HUES64 (cell line): Measurements from ENCODE around the gene NECAB2.
"Not testable (repeated sequence)": the region's sequence is repeated elsewhere in the genome, so short reads cannot be mapped to it uniquely, and the experiment has no call there.

Experiments
- H3K27ac ChIP-seq: 2 replicates; pipeline ENCODE4 v1.7.0; 2013; ENCODE audit warnings: low read depth, low read length, inconsistent platforms
- H3K27me3 ChIP-seq: 2 replicates; pipeline ENCODE4 v1.6.1; 2013; ENCODE audit warnings: mild to moderate bottlenecking, low read length; ENCODE audit not compliant: insufficient read depth
- H3K36me3 ChIP-seq: 2 replicates; pipeline ENCODE4 v1.6.1; 2013; ENCODE audit warnings: mild to moderate bottlenecking, low read length; ENCODE audit not compliant: insufficient read depth
- H3K4me1 ChIP-seq: 2 replicates; pipeline ENCODE4 v1.6.1; 2013; ENCODE audit warnings: mild to moderate bottlenecking, low read length, moderate library complexity; ENCODE audit not compliant: insufficient read depth
- H3K4me3 ChIP-seq: 2 replicates; pipeline ENCODE4 v1.5.1; 2013; ENCODE audit warnings: mild to moderate bottlenecking, low read length, moderate library complexity
- H3K9ac ChIP-seq: 2 replicates; pipeline ENCODE4 v1.6.1; 2013; ENCODE audit warnings: mild to moderate bottlenecking, low read depth, low read length
- H3K9me3 ChIP-seq: 2 replicates; pipeline ENCODE4 v1.6.1; 2013; ENCODE audit warnings: low read depth, low read length; ENCODE audit not compliant: insufficient read depth
- WGBS: fragments of 150-250, 120-280 bp; methylation state at CpG from one replicate; pipeline ENCODE4 v1.1.7; 2013; ENCODE audit warnings: missing lambda C conversion rate; 5-methylcytosine and 5-hydroxymethylcytosine counted together

The NECAB2 gene

DNA sequence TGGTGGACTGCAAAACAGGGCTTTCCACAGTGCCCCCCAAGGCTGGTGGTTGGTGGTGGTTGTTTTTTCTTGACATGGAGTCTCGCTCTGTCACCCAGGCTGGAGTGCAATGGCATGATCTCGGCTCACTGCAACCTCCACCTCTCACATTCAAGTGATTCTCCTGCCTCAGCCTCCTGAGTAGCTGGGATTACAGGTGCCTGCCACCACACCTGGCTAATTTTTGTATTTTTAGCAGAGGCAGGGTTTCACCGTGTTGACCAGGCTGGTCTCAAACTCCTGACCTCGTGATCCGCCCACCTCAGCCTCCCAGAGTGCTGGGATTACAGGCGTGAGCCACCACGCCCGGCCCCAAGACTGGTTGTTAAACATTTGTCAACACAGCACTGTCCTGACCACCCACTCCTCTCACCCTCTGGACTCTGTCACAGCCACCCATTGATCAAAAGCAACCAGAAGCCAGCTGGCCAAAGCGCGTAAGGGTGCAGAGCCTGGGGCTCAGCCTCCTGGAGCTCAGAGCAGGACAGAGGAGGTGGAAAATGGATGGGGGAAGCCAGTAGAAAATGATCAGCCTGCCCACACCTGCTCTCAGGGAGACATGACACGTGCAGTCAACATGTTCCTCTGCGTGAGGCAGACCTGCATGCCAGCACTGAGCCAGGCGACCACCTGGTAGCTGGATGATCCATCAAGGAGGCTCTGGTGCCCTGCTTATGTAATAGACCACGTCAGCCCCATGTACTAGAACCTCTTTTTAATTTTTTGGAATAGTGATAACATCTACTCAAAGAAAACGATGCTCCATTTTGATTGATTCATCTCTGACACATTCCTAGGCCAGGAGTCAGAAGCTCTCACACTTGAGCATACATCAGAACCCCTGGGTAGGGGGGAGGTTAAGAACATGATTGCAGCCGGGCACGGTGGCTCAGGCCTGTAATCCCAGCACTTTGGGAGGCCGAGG lies 29.8 kb upstream of the NECAB2 start:
- no peaks in the 10 kb centered on the region for H3K36me3 ChIP-seq
- no peaks in the 10 kb centered on the region for H3K4me1 ChIP-seq
- H3K9ac ChIP-seq = no peak overlapping the region
- no peaks in the 10 kb centered on the region for H3K27me3 ChIP-seq
- no peaks in the 10 kb centered on the region for H3K9me3 ChIP-seq
- WGBS = 93% methylated on average over 17 of the region's 18 CpGs
- no peak overlapping the region for H3K4me3 ChIP-seq
- H3K27ac ChIP-seq = no peak overlapping the region

DNA sequence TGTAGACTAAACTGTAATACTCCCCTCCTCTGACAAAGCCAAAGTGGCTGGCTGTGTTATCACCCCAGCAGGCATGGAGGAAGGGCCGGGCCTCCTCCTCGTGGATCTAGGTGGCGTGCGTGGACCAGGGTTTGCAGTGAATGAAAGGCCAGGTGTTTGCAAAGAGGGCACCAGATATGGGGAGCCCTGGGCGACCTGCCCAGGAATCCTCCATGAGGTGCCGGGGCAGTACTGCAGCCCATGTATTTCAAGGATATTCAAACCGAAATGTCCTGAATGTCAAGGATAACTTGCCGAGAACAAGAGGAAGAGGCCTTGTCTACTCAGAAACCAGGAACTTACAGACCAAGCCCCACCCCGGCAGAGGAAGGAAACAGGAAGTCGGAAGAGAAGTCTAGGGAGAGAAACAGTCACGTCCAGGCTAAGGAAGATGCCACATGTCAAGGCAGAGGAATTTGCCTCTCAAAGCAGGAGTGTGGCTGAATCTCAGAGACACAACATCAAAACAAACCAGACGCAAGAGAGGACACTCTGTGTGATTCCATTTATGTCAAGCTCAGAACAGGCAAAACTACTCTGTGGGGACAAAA lies 28.7 kb upstream of the NECAB2 start:
- Histone ChIP-seq H3K27ac (no peak overlapping the region), H3K27me3 (no peaks in the 10 kb centered on the region), H3K9me3 (no peaks in the 10 kb centered on the region), H3K4me3 (no peak overlapping the region), H3K9ac (no peak overlapping the region), H3K4me1 (no peaks in the 10 kb centered on the region), H3K36me3 (no peaks in the 10 kb centered on the region)
- 88% methylated on average over 12 of the region's 12 CpGs for WGBS

DNA sequence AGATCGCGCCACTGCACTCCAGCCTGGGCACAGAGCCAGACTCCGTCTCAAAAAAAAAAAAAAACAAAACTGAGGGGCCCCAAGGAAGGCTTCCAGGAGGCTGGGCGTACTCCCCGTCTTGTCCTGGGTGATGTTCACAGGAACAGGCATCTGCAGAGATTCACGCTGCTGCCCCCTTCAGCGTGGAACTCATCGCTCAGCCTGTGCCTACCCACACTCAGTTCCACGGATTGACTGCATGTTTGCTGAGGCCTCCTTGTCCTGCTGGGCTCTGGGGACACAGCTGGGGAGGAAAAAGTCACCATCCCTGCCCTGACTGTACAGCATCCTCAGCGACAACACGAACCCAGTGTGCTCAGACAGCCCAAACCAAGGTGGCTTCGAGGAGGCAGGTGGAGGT lies 27.9 kb upstream of the NECAB2 start:
- H3K4me3 ChIP-seq = no peak overlapping the region
- H3K9me3 ChIP-seq = no peaks in the 10 kb centered on the region
- WGBS = 79% methylated on average over 11 of the region's 12 CpGs
- no peaks in the 10 kb centered on the region for H3K36me3 ChIP-seq
- no peaks in the 10 kb centered on the region for H3K27me3 ChIP-seq
- H3K27ac ChIP-seq = no peak overlapping the region
- no peak overlapping the region for H3K9ac ChIP-seq
- no peaks in the 10 kb centered on the region for H3K4me1 ChIP-seq

DNA sequence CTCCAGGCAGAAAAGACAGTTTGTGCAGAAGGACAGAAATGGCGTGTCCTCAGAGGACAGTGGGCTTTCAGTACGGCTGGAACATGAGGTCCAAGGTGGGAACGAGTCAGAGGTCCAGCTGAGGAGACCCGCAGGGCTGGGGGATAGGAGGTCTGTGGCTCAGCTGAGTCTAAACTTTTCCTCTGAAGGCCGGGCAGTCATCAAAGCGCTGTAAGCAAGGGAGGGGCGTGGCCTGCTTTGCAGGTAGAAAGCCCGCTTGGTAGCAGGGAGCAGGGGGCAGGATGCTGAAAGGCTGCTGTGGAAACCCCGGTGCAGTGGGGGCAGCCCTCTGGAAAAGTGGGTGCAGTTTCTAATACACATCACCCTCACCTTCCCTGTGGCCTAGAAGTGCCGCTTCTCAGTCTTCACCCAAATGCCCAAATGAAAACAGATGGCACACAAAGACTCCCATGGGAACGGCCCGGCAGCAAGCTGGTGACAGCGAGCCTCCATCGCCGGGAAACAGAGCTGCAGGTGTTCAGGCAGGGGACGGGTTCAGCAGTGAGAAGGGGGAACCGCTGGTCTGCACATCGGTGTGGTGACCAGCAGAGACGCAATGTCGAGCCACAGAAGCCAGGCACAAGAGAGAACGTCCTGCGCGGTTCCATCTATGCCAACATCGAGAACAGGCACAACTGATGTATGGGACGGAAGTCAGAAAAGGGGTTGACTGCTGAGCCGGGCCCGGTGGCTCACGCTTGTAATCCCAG lies 27.2 kb upstream of the NECAB2 start:
- WGBS = 80% methylated on average over 28 of the region's 28 CpGs
- H3K4me3 ChIP-seq = no peak overlapping the region

DNA sequence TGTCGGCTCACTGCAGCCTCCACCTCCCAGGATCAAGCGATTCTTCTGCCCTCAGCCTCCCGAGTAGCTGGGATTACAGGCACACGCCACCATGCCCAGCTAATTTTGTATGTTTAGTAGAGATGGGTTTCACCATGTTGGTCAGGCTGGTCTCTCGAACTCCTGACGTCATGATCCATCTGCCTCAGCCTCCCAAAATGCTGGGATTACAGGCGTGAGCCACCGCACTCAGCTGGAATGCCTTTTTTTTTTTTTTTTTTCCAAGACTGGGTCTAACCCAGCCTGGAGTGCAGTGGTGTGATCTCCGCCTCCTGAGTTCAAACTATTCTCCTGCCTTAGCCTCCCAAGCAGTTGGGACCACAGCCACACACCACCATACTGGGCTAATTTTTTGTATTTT lies 26.5 kb upstream of the NECAB2 start:
- WGBS = 95% methylated on average over 9 of the region's 9 CpGs
- not testable (repeated sequence) for H3K27me3 ChIP-seq, H3K27ac ChIP-seq, H3K4me1 ChIP-seq, H3K4me3 ChIP-seq, H3K36me3 ChIP-seq, H3K9ac ChIP-seq, H3K9me3 ChIP-seq

More for the DNA sequence above, 27.2 kb upstream of the NECAB2 start:
- Histone ChIP-seq H3K27me3 (no peaks in the 10 kb centered on the region), H3K36me3 (no peaks in the 10 kb centered on the region), H3K27ac (no peak overlapping the region), H3K4me1 (no peaks in the 10 kb centered on the region), H3K9ac (no peak overlapping the region), H3K9me3 (no peaks in the 10 kb centered on the region)

DNA sequence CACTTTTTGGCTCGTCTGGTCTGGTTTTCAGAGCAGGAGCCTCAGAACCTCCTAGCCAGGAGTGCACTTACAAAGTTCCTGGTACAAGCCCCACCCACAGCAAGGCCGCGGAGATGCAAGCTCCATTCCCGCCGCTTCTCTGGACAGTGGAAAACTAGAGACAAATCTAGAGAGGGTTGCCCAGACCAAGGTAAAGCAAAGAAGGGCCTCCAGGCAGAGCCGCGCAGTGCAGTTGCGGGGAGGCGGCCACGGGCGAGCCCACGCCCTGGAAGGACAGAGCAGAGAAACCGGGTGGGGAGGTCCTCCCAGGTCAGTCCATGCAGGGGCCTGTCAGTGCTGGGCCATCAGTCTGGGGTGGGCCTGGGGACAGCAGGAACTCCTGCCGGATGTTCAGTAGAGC lies 26.0 kb upstream of the NECAB2 start:
- WGBS = 87% methylated on average over 14 of the region's 14 CpGs
- Histone ChIP-seq H3K27ac (no peak overlapping the region), H3K9ac (no peak overlapping the region), H3K9me3 (no peaks in the 10 kb centered on the region), H3K27me3 (no peaks in the 10 kb centered on the region), H3K4me1 (no peaks in the 10 kb centered on the region), H3K4me3 (no peak overlapping the region), H3K36me3 (no peaks in the 10 kb centered on the region)

DNA sequence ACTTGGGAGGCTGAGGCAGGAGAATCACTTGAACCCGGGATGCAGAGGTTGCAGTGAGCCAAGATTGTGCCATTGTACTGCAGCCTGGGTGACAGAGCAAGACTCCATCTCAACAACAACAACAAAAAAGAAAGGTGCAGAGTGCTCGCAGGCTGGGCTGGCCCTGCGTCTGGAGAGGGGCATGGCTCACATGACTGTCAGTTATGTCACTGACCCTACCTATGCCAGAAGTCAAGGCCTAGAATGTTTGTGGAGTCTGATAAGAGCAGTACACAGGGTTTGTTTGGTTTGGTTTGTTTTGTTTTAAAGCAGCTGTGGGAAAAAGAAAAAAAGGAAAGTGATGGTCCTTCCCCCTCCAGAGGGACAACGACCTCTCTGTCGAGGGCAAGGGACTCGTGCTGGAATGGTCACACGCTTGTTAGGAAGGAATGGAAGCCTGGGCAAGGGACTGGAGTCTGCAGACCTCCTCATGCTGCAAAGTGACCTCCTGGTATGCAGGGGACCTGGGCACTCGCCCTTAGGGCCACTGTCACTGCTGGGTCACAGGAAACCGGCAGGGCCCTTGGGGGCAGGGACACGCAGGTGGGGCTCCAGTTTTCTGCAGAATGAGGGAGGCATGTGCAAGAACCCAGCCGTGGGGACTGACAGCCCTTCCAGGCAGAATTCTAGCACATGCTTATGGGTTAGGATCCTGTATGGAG lies 25.1 kb upstream of the NECAB2 start:
- H3K4me1 ChIP-seq = no peaks in the 10 kb centered on the region
- 88% methylated on average over 11 of the region's 11 CpGs for WGBS
- no peak overlapping the region for H3K4me3 ChIP-seq
- no peaks in the 10 kb centered on the region for H3K27me3 ChIP-seq
- H3K9ac ChIP-seq = no peak overlapping the region
- no peaks in the 10 kb centered on the region for H3K9me3 ChIP-seq
- H3K27ac ChIP-seq = no peak overlapping the region
- no peaks in the 10 kb centered on the region for H3K36me3 ChIP-seq

DNA sequence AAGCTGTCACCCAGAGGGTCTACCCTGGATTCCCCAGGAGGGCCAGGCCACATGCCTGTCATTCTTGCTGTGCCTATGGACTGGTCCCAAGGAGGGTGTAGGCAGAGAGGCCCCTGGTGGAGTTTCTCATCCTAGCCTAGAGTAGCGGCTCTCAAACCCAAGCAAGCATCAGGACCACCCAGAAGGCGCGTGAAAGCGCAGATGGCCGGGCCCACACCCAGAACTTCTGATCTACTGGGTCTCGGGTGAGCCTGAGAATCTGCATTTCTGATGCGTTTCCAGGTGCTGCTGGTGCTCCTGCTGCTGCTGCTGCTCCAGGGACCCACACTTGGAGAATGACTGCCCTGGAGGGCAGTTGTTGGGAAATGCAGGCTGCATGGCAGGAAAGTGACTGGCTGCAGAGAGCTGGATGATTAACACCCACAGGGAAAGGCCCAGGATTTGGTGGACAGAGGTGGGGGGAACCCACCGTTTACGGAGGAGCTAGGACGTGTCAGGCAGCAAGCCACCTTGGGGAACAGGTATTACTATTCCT lies 24.5 kb upstream of the NECAB2 start:
- Histone ChIP-seq H3K4me3 (no peak overlapping the region), H3K27ac (no peak overlapping the region), H3K4me1 (no peaks in the 10 kb centered on the region), H3K27me3 (no peaks in the 10 kb centered on the region), H3K9ac (no peak overlapping the region), H3K36me3 (no peaks in the 10 kb centered on the region), H3K9me3 (no peaks in the 10 kb centered on the region)
- WGBS = 90% methylated on average over 10 of the region's 10 CpGs

DNA sequence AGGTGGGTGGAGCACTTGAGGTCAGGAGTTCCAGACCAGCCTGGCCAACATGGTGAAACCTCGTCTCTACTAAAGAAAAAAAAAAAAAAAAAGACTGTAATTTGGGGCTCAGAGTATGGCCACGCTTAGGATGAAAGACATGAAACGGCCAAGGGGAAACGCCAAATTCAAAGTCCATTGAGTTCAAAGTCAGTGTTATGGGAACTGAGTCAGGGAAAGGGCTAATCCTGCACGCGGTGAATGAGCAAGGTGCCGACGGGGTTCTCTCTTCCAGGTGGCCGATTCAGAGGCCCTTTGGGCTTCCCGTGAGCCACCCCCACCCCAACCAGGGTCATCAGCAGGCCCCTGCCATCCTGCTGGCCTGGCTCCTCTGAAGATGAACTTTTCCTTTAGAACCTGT lies 22.5 kb upstream of the NECAB2 start:
- Histone ChIP-seq H3K4me1 (no peaks in the 10 kb centered on the region), H3K27ac (no peak overlapping the region), H3K9ac (no peak overlapping the region), H3K36me3 (no peaks in the 10 kb centered on the region), H3K27me3 (no peaks in the 10 kb centered on the region), H3K4me3 (no peak overlapping the region), H3K9me3 (no peaks in the 10 kb centered on the region)
- 94% methylated on average over 10 of the region's 10 CpGs for WGBS

DNA sequence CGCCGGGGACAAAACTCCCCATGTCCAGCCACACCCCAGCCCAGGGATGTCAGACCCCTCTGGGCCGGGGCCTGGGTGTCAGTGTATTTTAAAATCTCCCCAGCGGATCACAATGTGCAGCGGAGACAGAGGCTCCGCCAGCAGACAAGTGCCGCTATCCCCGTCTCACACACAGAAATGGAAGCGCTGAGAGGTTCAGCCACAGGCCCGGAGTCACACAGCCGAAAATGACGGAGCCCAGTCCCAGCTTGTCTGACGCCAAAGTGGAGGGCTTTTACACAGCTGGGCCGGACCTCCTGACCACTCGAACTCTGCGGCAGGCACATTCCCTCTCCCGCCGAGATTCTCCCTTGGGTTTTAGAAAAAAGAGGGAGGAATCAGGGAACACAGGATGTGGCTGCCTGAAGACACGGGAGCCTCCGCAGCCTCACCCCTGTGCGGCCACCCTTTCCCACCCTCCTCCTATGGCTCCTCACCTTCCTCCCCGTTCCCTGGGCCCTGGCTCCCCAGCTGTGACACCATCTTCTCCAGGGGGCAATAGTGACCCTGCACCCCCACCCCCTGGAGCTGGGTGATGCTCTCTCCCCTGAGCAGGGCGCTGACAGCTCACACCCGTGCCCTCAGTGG lies 21.8 kb upstream of the NECAB2 start:
- Histone ChIP-seq H3K4me3 (no peak overlapping the region), H3K36me3 (no peaks in the 10 kb centered on the region), H3K27me3 (no peaks in the 10 kb centered on the region), H3K4me1 (no peaks in the 10 kb centered on the region), H3K27ac (no peak overlapping the region), H3K9me3 (no peaks in the 10 kb centered on the region), H3K9ac (no peak overlapping the region)
- 93% methylated on average over 24 of the region's 24 CpGs for WGBS
